Endothelial cell (in vitro differentiated cells): ENCODE results near the gene CDS2. TPM values are rescaled to one million over a fixed set of nuclear protein-coding genes. Genes with fewer than 3 reads are reported as not detected.
A peak's percentile ranks its signal among the peaks of the same experiment; 100 is the strongest.

Experiments used
- DNase-seq: peaks from one replicate; pipeline ENCODE4 v3.0.0; 2021; ENCODE audit warnings: low spot score
- H3K27ac Mint-ChIP-seq: one replicate; pipeline ENCODE4 v1.8.0; 2021; ENCODE audit warnings: mixed read lengths, inconsistent platforms; ENCODE audit not compliant: unreplicated experiment
- H3K27me3 Mint-ChIP-seq: one replicate; pipeline ENCODE4 v1.8.0; 2021; ENCODE audit warnings: mild to moderate bottlenecking, moderate library complexity, mixed read lengths, inconsistent platforms; ENCODE audit not compliant: unreplicated experiment
- H3K36me3 Mint-ChIP-seq: one replicate; pipeline ENCODE4 v1.8.0; 2021; ENCODE audit warnings: mild to moderate bottlenecking, low read depth, mixed read lengths, inconsistent platforms; ENCODE audit not compliant: unreplicated experiment
- H3K4me1 Mint-ChIP-seq: one replicate; pipeline ENCODE4 v1.8.0; 2021; ENCODE audit warnings: mild to moderate bottlenecking, mixed read lengths, inconsistent platforms; ENCODE audit not compliant: unreplicated experiment
- H3K4me3 Mint-ChIP-seq: one replicate; pipeline ENCODE4 v1.8.0; 2021; ENCODE audit warnings: mild to moderate bottlenecking, mixed read lengths, inconsistent platforms; ENCODE audit not compliant: unreplicated experiment
- H3K9me3 Mint-ChIP-seq: one replicate; pipeline ENCODE4 v1.8.0; 2021; ENCODE audit warnings: mixed read lengths, inconsistent platforms; ENCODE audit not compliant: unreplicated experiment
- CTCF ChIP-seq: fragments of 200-600 bp; sonication (generic); IDR thresholded peaks from one replicate; pipeline ENCODE4 v1.5.0; 2021; ENCODE audit warnings: antibody characterized with exemption; ENCODE audit not compliant: unreplicated experiment
- total RNA-seq: library from RNA; stranded (reverse); fragmentation: NEBNext Ultra II Directional; extraction: Animal tissue kit (Norgen Biotek cat#: 25700); gene quantifications from one replicate; pipeline ENCODE4 v1.2.1, GENCODE V29; 2021; ENCODE audit not compliant: unreplicated experiment

Gene CDS2
- total RNA-seq, 1 donor from 2014 or later, result 130 TPM

- peaks cover 11% of the 10 kb centered on the region for H3K36me3 Mint-ChIP-seq
- peak overlapping the region; percentile 91 for H3K4me3 Mint-ChIP-seq
- H3K4me1 Mint-ChIP-seq, result peaks cover 16% of the 10 kb centered on the region
- no peak for TF ChIP-seq CTCF
- no peaks in the 10 kb centered on the region for H3K27me3 Mint-ChIP-seq
- DNase-seq, result no peak
- H3K9me3 Mint-ChIP-seq, result no peaks in the 10 kb centered on the region
- H3K27ac Mint-ChIP-seq, result no peak overlapping the region
Observed at GRCh38 chr20:5118220-5119142, 8.3 kb upstream of the CDS2 start.

GRCh38 chr20:5119143-5119434, 7.7 kb upstream of the CDS2 start:
- Mint-ChIP-seq H3K9me3 (no peaks in the 10 kb centered on the region), H3K27me3 (no peaks in the 10 kb centered on the region), H3K27ac (no peak overlapping the region), H3K4me1 (peaks cover 13% of the 10 kb centered on the region), H3K4me3 (peak overlapping the region; percentile 91), H3K36me3 (peaks cover 11% of the 10 kb centered on the region)
- no peak for DNase-seq
- no peak for TF ChIP-seq CTCF

- peak; percentile 93 for DNase-seq
- peak within 1 kb of the TSS; percentile 72 for H3K27ac Mint-ChIP-seq
- peaks cover 11% of the 10 kb centered on the region for H3K36me3 Mint-ChIP-seq
- no peaks in the 10 kb centered on the region for H3K9me3 Mint-ChIP-seq
- H3K27me3 Mint-ChIP-seq, result no peaks in the 10 kb centered on the region
- peaks cover 13% of the 10 kb centered on the region for H3K4me1 Mint-ChIP-seq
- peak within 1 kb of the TSS; percentile 94 for H3K4me3 Mint-ChIP-seq
- no peak for TF ChIP-seq CTCF
Observed at GRCh38 chr20:5119435-5120184, 7.2 kb upstream of the CDS2 start, which contains the start of gene PCNA. PCNA (minus strand) TSS chr20:5119958; CDS start chr20:5119798, 160 bp downstream.

- Mint-ChIP-seq H3K9me3 (no peaks in the 10 kb centered on the region), H3K27ac (peak overlapping the region; percentile 72), H3K4me3 (peak overlapping the region; percentile 94), H3K4me1 (peaks cover 13% of the 10 kb centered on the region), H3K27me3 (no peaks in the 10 kb centered on the region), H3K36me3 (peaks cover 11% of the 10 kb centered on the region)
- DNase-seq, result no peak
- TF ChIP-seq CTCF, result no peak
Observed at GRCh38 chr20:5120185-5120476, 6.7 kb upstream of the CDS2 start.

- peaks cover 2% of the 10 kb centered on the region for H3K36me3 Mint-ChIP-seq
- no peak overlapping the region for H3K27ac Mint-ChIP-seq
- peaks cover 18% of the 10 kb centered on the region for H3K4me1 Mint-ChIP-seq
- DNase-seq, result no peak
- no peaks in the 10 kb centered on the region for H3K9me3 Mint-ChIP-seq
- no peak overlapping the region for H3K4me3 Mint-ChIP-seq
- peaks cover 9% of the 10 kb centered on the region for H3K27me3 Mint-ChIP-seq
- TF ChIP-seq CTCF, result no peak
Observed at GRCh38 chr20:5122873-5123260, 3.9 kb upstream of the CDS2 start.
